Mesendoderm (in vitro differentiated cells): Measurements from ENCODE around the gene DNAJC25.
A peak's percentile ranks its signal among the peaks of the same experiment; 100 is the strongest.

Experiments
- DNase-seq: peaks from one replicate; pipeline ENCODE4 v3.0.0; 2013
- H2AK5ac ChIP-seq: 2 replicates; pipeline ENCODE4 v1.6.1; 2013; ENCODE audit warnings: low read length, inconsistent platforms
- H2BK120ac ChIP-seq: 2 replicates; pipeline ENCODE4 v1.6.1; 2013; ENCODE audit warnings: low read depth, mild to moderate bottlenecking, low read length, moderate library complexity, mixed read lengths
- H2BK15ac ChIP-seq: replicated peaks from 2 replicates; pipeline ENCODE4 v1.6.1; 2013; ENCODE audit warnings: low read depth, mild to moderate bottlenecking, moderate library complexity
- H2BK5ac ChIP-seq: 2 replicates; pipeline ENCODE4 v1.6.1; 2013; ENCODE audit warnings: low read length, inconsistent platforms
- H3K18ac ChIP-seq: 2 replicates; pipeline ENCODE4 v1.6.1; 2013; ENCODE audit warnings: mild to moderate bottlenecking, low read length, mixed read lengths
- H3K23ac ChIP-seq: one replicate; pipeline ENCODE4 v1.6.1; 2013; ENCODE audit warnings: low read length
- H3K27ac ChIP-seq: 2 replicates; pipeline ENCODE4 v1.5.1; 2013; ENCODE audit warnings: low read depth, mild to moderate bottlenecking, inconsistent platforms, low read length, moderate library complexity
- H3K27me3 ChIP-seq: 2 replicates; pipeline ENCODE4 v1.6.1; 2013; ENCODE audit warnings: low read length, control low read depth, mild to moderate bottlenecking, inconsistent platforms; ENCODE audit not compliant: insufficient read depth, poor library complexity
- H3K36me3 ChIP-seq: 2 replicates; pipeline ENCODE4 v1.6.1; 2013; ENCODE audit warnings: low read length, inconsistent platforms; ENCODE audit not compliant: control insufficient read depth, insufficient read depth
- H3K4ac ChIP-seq: one replicate; pipeline ENCODE4 v1.6.1; 2013; ENCODE audit warnings: low read depth, mild to moderate bottlenecking, low read length, moderate library complexity
- H3K4me1 ChIP-seq: 2 replicates; pipeline ENCODE4 v1.6.1; 2013; ENCODE audit warnings: low read depth, low read length, inconsistent platforms; ENCODE audit not compliant: control insufficient read depth
- H3K4me2 ChIP-seq: 2 replicates; pipeline ENCODE4 v1.6.1; 2013; ENCODE audit warnings: low read length
- H3K4me3 ChIP-seq: 2 replicates; pipeline ENCODE4 v1.5.1; 2013; ENCODE audit warnings: mild to moderate bottlenecking, low read length
- H3K56ac ChIP-seq: one replicate; pipeline ENCODE4 v1.6.1; 2013; ENCODE audit warnings: low read length
- H3K79me1 ChIP-seq: 2 replicates; pipeline ENCODE4 v1.6.1; 2013; ENCODE audit warnings: low read length, inconsistent platforms
- H3K79me2 ChIP-seq: 2 replicates; pipeline ENCODE4 v1.6.1; 2013; ENCODE audit warnings: mild to moderate bottlenecking, low read length; ENCODE audit not compliant: control insufficient read depth, insufficient read depth
- H3K9ac ChIP-seq: 2 replicates; pipeline ENCODE4 v1.6.1; 2013; ENCODE audit warnings: low read length, inconsistent platforms
- H4K5ac ChIP-seq: one replicate; pipeline ENCODE4 v1.6.1; 2013; ENCODE audit warnings: low read length
- H4K8ac ChIP-seq: one replicate; pipeline ENCODE4 v1.6.1; 2013; ENCODE audit warnings: low read depth, mild to moderate bottlenecking, control low read depth, low read length, moderate library complexity
- WGBS: extraction: QIAGEN DNeasy Blood & Tissue Kit; methylation state at CpG from one replicate; pipeline ENCODE4 v1.1.7; 2013; ENCODE audit warnings: low lambda C conversion rate, missing lambda C conversion rate; ENCODE audit not compliant: insufficient coverage; ENCODE audit errors: extremely low coverage; 5-methylcytosine and 5-hydroxymethylcytosine counted together

Gene DNAJC25

GRCh38 chr9:111674319-111674718, 43.2 kb downstream of the DNAJC25 start:
- Histone ChIP-seq H3K9ac (no peak overlapping the region), H3K79me1 (no peaks in the 10 kb centered on the region), H4K8ac (no peak overlapping the region), H3K18ac (no peak overlapping the region), H3K56ac (no peak overlapping the region), H2BK15ac (no peak overlapping the region), H3K4me3 (no peak overlapping the region), H2BK120ac (no peak overlapping the region), H3K27ac (no peak overlapping the region), H3K4me2 (no peak overlapping the region), H3K4ac (no peak overlapping the region), H3K79me2 (no peaks in the 10 kb centered on the region), H2BK5ac (no peak overlapping the region), H4K5ac (no peak overlapping the region), H3K36me3 (no peaks in the 10 kb centered on the region), H3K27me3 (no peaks in the 10 kb centered on the region), H3K23ac (no peak overlapping the region), H3K4me1 (no peaks in the 10 kb centered on the region), H2AK5ac (no peak overlapping the region)
- no peak for DNase-seq
- WGBS, result no CpG with 5 or more reads among the region's 2 CpGs

GRCh38 chr9:111676116-111676515, 45.0 kb downstream of the DNAJC25 start:
- H2BK120ac ChIP-seq, result no peak overlapping the region
- no peaks in the 10 kb centered on the region for H3K79me1 ChIP-seq
- no peaks in the 10 kb centered on the region for H3K79me2 ChIP-seq
- no peak overlapping the region for H2AK5ac ChIP-seq
- H3K4me1 ChIP-seq, result no peaks in the 10 kb centered on the region
- H3K4ac ChIP-seq, result no peak overlapping the region
- no peak overlapping the region for H3K27ac ChIP-seq
- H3K4me2 ChIP-seq, result no peak overlapping the region
- no peaks in the 10 kb centered on the region for H3K27me3 ChIP-seq
- no peak overlapping the region for H2BK5ac ChIP-seq
- no peak overlapping the region for H3K9ac ChIP-seq
- no CpG with 5 or more reads among the region's 3 CpGs for WGBS
- H3K23ac ChIP-seq, result no peak overlapping the region
- H2BK15ac ChIP-seq, result no peak overlapping the region
- no peak for DNase-seq
- no peak overlapping the region for H3K56ac ChIP-seq
- H4K8ac ChIP-seq, result no peak overlapping the region
- H4K5ac ChIP-seq, result no peak overlapping the region
- no peak overlapping the region for H3K18ac ChIP-seq
- H3K36me3 ChIP-seq, result no peaks in the 10 kb centered on the region
- H3K4me3 ChIP-seq, result no peak overlapping the region

- no CpG with 5 or more reads among the region's 5 CpGs for WGBS
- Histone ChIP-seq H2BK5ac (no peak overlapping the region), H3K4me1 (no peaks in the 10 kb centered on the region), H3K4ac (no peak overlapping the region), H3K4me2 (no peak overlapping the region), H2AK5ac (no peak overlapping the region), H3K79me2 (no peaks in the 10 kb centered on the region), H3K23ac (no peak overlapping the region), H3K9ac (no peak overlapping the region), H2BK120ac (no peak overlapping the region), H4K8ac (no peak overlapping the region), H3K36me3 (no peaks in the 10 kb centered on the region), H2BK15ac (no peak overlapping the region), H3K27me3 (no peaks in the 10 kb centered on the region), H3K4me3 (no peak overlapping the region), H3K27ac (no peak overlapping the region), H3K56ac (no peak overlapping the region), H3K18ac (no peak overlapping the region), H3K79me1 (no peaks in the 10 kb centered on the region), H4K5ac (no peak overlapping the region)
- DNase-seq, result no peak
These were observed 47.2 kb downstream of the DNAJC25 start for GRCh38 chr9:111678293-111678692.

GRCh38 chr9:111679199-111679598, 48.1 kb downstream of the DNAJC25 start:
- Histone ChIP-seq H3K27me3 (no peaks in the 10 kb centered on the region), H3K27ac (no peak overlapping the region), H2BK120ac (no peak overlapping the region), H2BK5ac (no peak overlapping the region), H3K4me2 (no peak overlapping the region), H3K79me1 (no peaks in the 10 kb centered on the region), H3K23ac (no peak overlapping the region), H2BK15ac (no peak overlapping the region), H4K8ac (no peak overlapping the region), H3K18ac (no peak overlapping the region), H3K4ac (no peak overlapping the region), H4K5ac (no peak overlapping the region), H2AK5ac (no peak overlapping the region), H3K4me3 (no peak overlapping the region), H3K36me3 (no peaks in the 10 kb centered on the region), H3K56ac (no peak overlapping the region), H3K79me2 (no peaks in the 10 kb centered on the region), H3K4me1 (no peaks in the 10 kb centered on the region), H3K9ac (no peak overlapping the region)
- no peak for DNase-seq
- WGBS, result no CpG with 5 or more reads among the region's 6 CpGs

- Histone ChIP-seq H3K23ac (no peak overlapping the region), H3K4me2 (no peak overlapping the region), H3K56ac (no peak overlapping the region), H2AK5ac (no peak overlapping the region), H3K9ac (no peak overlapping the region), H3K27me3 (no peaks in the 10 kb centered on the region), H3K4me1 (no peaks in the 10 kb centered on the region), H3K4me3 (no peak overlapping the region), H3K27ac (no peak overlapping the region), H2BK5ac (no peak overlapping the region), H3K79me2 (no peaks in the 10 kb centered on the region), H3K36me3 (no peaks in the 10 kb centered on the region), H4K8ac (no peak overlapping the region), H4K5ac (no peak overlapping the region), H3K18ac (no peak overlapping the region), H3K4ac (no peak overlapping the region), H2BK120ac (no peak overlapping the region), H2BK15ac (no peak overlapping the region), H3K79me1 (no peaks in the 10 kb centered on the region)
- no peak for DNase-seq
- WGBS, result no CpG with 5 or more reads among the region's 1 CpG
These were observed 52.3 kb downstream of the DNAJC25 start for GRCh38 chr9:111683392-111683791.

GRCh38 chr9:111691672-111692329, 60.7 kb downstream of the DNAJC25 start:
- Histone ChIP-seq H3K36me3 (no peaks in the 10 kb centered on the region), H2BK15ac (no peak overlapping the region), H3K4me1 (no peaks in the 10 kb centered on the region), H3K79me1 (no peaks in the 10 kb centered on the region), H3K18ac (no peak overlapping the region), H2BK5ac (no peak overlapping the region), H2AK5ac (no peak overlapping the region), H2BK120ac (no peak overlapping the region), H3K23ac (no peak overlapping the region), H3K27ac (no peak overlapping the region), H3K4me3 (no peak overlapping the region), H4K8ac (no peak overlapping the region), H4K5ac (no peak overlapping the region), H3K56ac (no peak overlapping the region), H3K4ac (no peak overlapping the region), H3K4me2 (no peak overlapping the region), H3K79me2 (no peaks in the 10 kb centered on the region), H3K9ac (no peak overlapping the region), H3K27me3 (no peaks in the 10 kb centered on the region)
- peak; percentile 36 for DNase-seq
- no CpG with 5 or more reads among the region's 5 CpGs for whole genome bisulfite sequencing
